Measurements from ENCODE around the gene F11.

Gene F11

GRCh38 chr4:186286581-186286980 lies 20.6 kb downstream of the F11 start:
- H3K4me3 ChIP-seq (ENCODE audit: low read length) = no peak overlapping the region
- DNase-seq (ENCODE audit: low read depth) = no peak
- no peak for TF ChIP-seq CTCF (IDR thresholded peaks at IDR 0.05; ENCODE audit: insufficient read depth, low read depth, low read length, missing control alignments)

- no peak for DNase-seq (ENCODE audit: low read depth)
- H3K4me3 ChIP-seq (ENCODE audit: low read length) = no peak overlapping the region
- TF ChIP-seq CTCF (IDR thresholded peaks at IDR 0.05; ENCODE audit: insufficient read depth, low read depth, low read length, missing control alignments) = no peak
Measured at GRCh38 chr4:186291256-186291890, 25.4 kb downstream of the F11 start.

GRCh38 chr4:186294160-186294559 lies 28.2 kb downstream of the F11 start:
- no peak for DNase-seq (ENCODE audit: low read depth)
- TF ChIP-seq CTCF (IDR thresholded peaks at IDR 0.05; ENCODE audit: insufficient read depth, low read depth, low read length, missing control alignments) = no peak
- H3K4me3 ChIP-seq (ENCODE audit: low read length) = no peak overlapping the region

- no peak for TF ChIP-seq CTCF (IDR thresholded peaks at IDR 0.05; ENCODE audit: insufficient read depth, low read depth, low read length, missing control alignments)
- no peak overlapping the region for H3K4me3 ChIP-seq (ENCODE audit: low read length)
- no peak for DNase-seq (ENCODE audit: low read depth)
Measured at GRCh38 chr4:186296481-186296880, 30.5 kb downstream of the F11 start.

GRCh38 chr4:186297013-186297645 lies 31.1 kb downstream of the F11 start:
- DNase-seq (ENCODE audit: low read depth) = peak; percentile 68
- peak; percentile 63 for TF ChIP-seq CTCF (IDR thresholded peaks at IDR 0.05; ENCODE audit: insufficient read depth, low read depth, low read length, missing control alignments)
- no peak overlapping the region for H3K4me3 ChIP-seq (ENCODE audit: low read length)

GRCh38 chr4:186298031-186298647 lies 32.1 kb downstream of the F11 start:
- no peak overlapping the region for H3K4me3 ChIP-seq (ENCODE audit: low read length)
- no peak for DNase-seq (ENCODE audit: low read depth)

More at GRCh38 chr4:186298031-186298647, 32.1 kb downstream of the F11 start:
- no peak for TF ChIP-seq CTCF (IDR thresholded peaks at IDR 0.05; ENCODE audit: insufficient read depth, low read depth, low read length, missing control alignments)
